Dermis microvascular lymphatic vessel endothelial cell (primary cell): ENCODE results near the gene ZNF408. TPM values are rescaled to one million over a fixed set of nuclear protein-coding genes. Genes with fewer than 3 reads are reported as not detected.
A peak's percentile ranks its signal among the peaks of the same experiment; 100 is the strongest.
"Not testable (repeated sequence)": the region's sequence is repeated elsewhere in the genome, so short reads cannot be mapped to it uniquely, and the experiment has no call there.

Experiments used
- DNase-seq, 2 donors: peaks; one replicate each; pipeline versions ENCODE4 v3.0.0 to v3.0.0-alpha.2; 2010; ENCODE audit warnings: low read depth in 2 of 2
- total RNA-seq: library from RNA; depleted of rRNA; stranded (reverse); fragments of >200 nt; gene quantifications from 2 replicates; pipeline ENCODE4 v1.2.1, GENCODE V29; 2014

ZNF408 gene
- 2.8 and 5.1 TPM in 2 replicates for total RNA-seq

GRCh38 chr11:46700241-46701077 is at the start of gene ZNF408, which contains the start of gene ARHGAP1:
Gene ZNF408, plus strand, starts transcription at chr11:46701031. Its CDS starts 17 bp downstream, at chr11:46701048.
Gene ARHGAP1, minus strand, starts transcription at chr11:46700619. Its CDS starts 4,512 bp downstream, at chr11:46696107.
- DNase-seq: peak; percentile 98 to 99

GRCh38 chr11:46655631-46656030 is 45.2 kb upstream of the ZNF408 start:
- DNase-seq: no peak

DNA sequence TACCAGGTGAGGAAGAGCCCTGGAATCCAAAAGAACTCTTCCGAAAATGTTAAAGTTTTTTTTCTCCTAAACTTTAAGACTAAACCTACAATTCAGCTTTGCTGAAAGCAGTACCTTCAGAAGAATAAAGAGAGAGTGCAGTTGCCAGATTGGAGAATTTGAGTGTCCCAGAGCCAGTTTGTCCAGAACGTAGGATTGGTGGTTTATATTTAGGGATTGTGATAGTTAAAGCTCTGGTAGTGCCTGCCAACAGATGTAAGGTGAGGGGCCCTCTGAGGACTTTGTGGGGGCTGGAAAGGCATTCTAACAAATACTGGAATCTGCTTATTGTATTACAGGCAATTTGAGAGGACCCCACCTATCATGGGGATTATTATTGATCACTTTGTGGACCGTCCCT is 43.6 kb upstream of the ZNF408 start:
- no peak for DNase-seq

DNA sequence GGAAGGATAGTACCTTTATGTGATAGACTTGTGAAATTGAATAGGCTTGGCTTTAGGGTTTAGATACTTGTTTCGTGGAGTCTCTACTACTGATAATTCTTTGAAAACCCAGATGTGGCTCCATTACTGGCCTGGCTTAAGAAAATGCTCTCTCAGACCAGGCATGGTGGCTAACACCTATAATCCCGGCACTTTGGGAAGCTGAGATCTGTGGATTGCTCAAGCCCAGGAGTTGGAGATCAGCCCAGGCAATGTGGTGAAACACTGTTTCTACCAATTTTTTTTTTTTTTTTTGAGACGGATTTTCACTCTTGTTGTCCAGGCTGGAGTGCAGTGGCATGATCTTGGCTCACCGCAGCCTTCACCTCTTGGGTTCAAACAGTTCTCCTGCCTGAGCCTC is 42.6 kb upstream of the ZNF408 start:
- no peak for DNase-seq

DNA sequence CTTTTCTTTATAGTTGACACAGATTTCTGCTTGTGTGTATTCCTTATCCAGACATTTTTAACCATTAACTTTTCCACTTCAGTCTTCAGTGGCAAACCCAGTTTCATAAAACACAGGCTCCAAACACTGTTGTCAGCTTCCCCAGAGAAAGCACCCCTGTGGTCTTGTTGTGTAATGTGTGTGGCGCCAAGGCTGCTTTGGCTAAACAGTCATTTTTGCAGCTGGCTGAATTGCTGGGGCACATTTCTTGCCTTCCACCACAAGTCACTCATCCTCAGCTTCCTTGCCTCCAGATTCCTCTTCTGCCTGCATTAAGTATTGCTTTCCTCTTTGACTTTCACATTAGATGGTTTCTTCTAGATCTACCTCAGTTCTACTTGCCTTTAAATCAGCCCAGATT is 40.9 kb upstream of the ZNF408 start:
- no peak for DNase-seq

DNA sequence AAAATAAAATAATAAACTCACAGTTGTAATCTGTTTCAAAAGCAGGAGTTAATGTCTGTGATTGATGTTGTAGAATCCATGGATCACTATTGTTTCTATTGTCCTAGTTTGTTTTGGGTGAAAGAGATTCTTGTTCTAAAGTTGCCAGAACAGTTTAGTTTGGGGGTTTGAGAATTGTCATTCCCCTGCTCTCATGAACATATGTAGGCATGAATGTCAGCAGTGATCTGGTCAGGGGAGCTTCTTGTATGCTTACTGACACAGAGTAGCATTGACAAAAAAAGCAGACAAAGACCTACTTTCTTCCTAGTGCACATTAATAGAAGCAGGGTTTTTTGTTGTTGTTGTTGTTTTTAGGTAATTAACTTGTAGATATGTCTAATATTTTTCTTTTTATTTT is 39.0 kb upstream of the ZNF408 start:
- DNase-seq: no peak

GRCh38 chr11:46662366-46662765 is 38.5 kb upstream of the ZNF408 start:
- no peak for DNase-seq

DNA sequence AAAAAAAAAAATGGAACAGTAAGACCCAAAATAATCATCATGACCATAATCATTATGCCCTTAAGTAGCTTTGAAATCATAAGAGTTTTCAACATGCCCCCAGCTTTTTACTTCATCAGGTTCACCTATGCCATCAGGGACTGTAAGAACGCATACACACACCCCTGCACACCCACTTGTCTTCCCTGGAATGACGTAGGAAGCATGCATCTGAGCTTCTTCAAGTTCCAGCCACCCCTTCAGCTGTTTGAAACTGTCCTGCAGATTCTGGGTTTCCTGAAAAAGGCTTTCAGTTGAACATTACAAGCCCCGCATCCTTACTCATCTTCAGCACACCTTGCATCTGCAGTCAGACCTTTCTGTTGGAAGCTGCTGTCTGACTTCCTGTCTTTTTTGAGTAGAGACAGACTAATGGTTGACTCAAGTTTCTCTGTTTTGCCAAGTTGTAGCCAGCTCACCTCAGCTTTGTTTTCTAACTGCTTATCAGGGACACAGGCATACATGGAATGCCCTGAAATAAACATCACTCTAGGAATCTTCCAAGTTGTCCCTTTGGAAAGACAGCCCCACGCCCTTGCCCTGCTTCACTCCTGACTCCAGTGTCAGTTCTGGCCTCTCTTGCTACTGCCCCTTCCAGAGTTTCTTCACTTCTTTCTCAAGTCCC is 37.4 kb upstream of the ZNF408 start:
- no peak for DNase-seq

- DNase-seq: no peak
Measured at GRCh38 chr11:46664612-46665011, 36.2 kb upstream of the ZNF408 start.

DNA sequence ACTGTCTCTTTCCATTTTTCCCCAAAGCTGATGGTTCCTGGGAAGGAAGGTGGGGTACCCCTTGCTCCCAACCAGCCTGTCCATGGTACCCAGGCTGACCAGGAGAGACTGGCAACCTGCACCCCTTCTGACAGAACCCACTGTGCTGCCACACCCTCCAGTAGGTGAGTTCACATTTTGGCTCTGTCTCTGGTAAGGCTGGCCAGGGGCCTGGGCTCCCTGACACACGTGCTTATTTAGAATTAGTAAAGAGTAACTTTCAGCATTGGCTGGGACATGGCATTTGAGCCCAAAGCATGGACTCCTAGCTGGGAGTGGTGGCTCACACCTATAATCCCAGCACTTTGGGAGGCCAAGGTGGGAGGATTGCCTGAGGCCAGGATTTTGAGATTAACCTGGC is 35.5 kb upstream of the ZNF408 start:
- no peak for DNase-seq

DNA sequence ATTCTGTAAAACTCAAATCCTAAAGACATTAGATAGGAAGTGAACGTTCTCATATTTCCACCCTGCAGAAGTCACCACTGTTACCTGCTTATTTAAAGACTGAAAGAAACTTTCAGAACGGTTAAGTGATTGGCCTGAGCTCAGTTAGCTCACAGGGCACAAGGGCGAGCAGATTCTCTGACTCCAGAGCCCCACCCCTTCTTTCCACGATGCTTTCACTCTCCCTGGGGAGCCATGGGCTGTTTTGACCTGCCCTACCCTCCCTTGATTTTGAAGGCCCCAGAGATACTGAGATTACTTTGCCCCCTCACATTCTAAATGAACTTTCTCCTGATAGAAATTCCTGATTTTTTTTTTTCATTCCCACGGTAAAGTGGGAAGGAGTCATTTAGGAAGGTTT is 34.3 kb upstream of the ZNF408 start:
- DNase-seq: no peak

- DNase-seq: no peak
Measured at GRCh38 chr11:46667043-46667481, 33.8 kb upstream of the ZNF408 start.

GRCh38 chr11:46668480-46669085 is 32.2 kb upstream of the ZNF408 start:
- DNase-seq: no peak

- no peak for DNase-seq
Measured at GRCh38 chr11:46669711-46670139, 31.1 kb upstream of the ZNF408 start.

DNA sequence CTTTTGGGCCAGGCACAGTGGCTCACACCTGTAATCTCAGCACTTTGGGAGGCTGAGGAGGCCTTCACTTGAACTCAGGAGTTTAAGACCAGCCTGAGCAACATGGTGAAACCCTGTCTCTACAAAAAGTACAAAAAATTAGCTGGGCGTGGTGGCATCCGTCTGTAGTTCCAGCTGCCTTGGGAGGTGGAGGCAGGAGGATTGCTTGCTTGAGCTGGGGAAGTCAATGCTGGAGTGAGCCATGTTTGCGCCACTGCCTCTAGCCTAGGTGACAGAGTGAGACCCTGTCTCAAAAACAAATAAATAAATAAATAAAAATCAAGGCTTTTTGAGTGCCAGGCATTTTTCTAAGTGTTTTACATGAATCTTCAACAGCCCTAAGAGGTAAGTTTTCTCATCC is 30.3 kb upstream of the ZNF408 start:
- DNase-seq: not testable (repeated sequence)

- no peak for DNase-seq
Measured at GRCh38 chr11:46671958-46672315, 28.9 kb upstream of the ZNF408 start.

- no peak for DNase-seq
Measured at GRCh38 chr11:46672381-46672839, 28.4 kb upstream of the ZNF408 start.

GRCh38 chr11:46673713-46674462 is 26.9 kb upstream of the ZNF408 start:
- no peak for DNase-seq

GRCh38 chr11:46674463-46675287 is 26.2 kb upstream of the ZNF408 start:
- no peak for DNase-seq

DNA sequence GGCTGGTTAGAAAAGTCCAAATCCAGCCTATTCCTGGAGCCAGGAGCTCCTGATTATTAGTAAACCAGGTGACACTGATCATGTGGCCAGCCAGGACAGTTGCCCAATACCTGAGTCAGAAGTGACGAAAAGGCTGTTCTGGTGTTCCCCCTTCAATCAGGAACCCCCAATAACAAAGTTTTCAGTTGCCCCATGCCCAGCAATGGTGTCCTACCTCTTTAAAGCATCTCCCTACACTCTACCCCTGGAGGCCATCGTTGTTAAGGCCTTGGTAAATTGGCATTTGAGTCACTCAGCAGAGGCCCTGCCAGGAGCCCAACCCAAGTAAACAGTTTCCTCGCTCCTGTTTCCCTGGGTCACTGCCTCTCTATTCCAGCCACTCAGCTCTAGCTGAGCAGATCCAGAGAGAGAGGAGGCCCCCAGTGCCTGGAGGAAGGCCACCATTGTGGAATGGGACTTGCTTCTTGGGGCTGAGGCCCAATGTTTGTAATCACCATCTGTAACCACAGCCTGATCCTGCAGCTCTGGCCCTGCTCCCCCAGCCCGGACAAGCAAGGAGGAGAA is 25.5 kb upstream of the ZNF408 start:
- DNase-seq: no peak
